SJCRH30 (cell line): ENCODE measurements around the gene FBXW12. TPM values are rescaled to one million over a fixed set of nuclear protein-coding genes. Genes with fewer than 3 reads are reported as not detected.

ENCODE experiments used
- DNase-seq, 2 experiments: peaks; one replicate each; pipeline ENCODE4 v3.0.0-alpha.2; 2015 to 2020
- H3K27ac ChIP-seq: fragments of 250-450 bp; sonication (Bioruptor Pico); 2 replicates; pipeline ENCODE4 v1.5.1; 2020; ENCODE audit warnings: mild to moderate bottlenecking, moderate library complexity
- H3K27me3 ChIP-seq: fragments of 250-450 bp; sonication (Bioruptor Pico); 2 replicates; pipeline ENCODE4 v1.5.1; 2020; ENCODE audit warnings: mild to moderate bottlenecking, moderate library complexity
- H3K36me3 ChIP-seq: fragments of 250-450 bp; sonication (Bioruptor Pico); 2 replicates; pipeline ENCODE4 v1.5.1; 2020; ENCODE audit warnings: mild to moderate bottlenecking, moderate library complexity
- H3K4me1 ChIP-seq: fragments of 250-450 bp; sonication (Bioruptor Pico); 2 replicates; pipeline ENCODE4 v1.5.1; 2020; ENCODE audit warnings: mild to moderate bottlenecking, moderate library complexity
- H3K4me3 ChIP-seq: fragments of 250-450 bp; sonication (Bioruptor Pico); 2 replicates; pipeline ENCODE4 v1.5.1; 2020; ENCODE audit warnings: mild to moderate bottlenecking, moderate library complexity
- H3K9me3 ChIP-seq: fragments of 250-450 bp; sonication (Bioruptor Pico); replicated peaks from 2 replicates; pipeline ENCODE4 v1.5.1; 2020; ENCODE audit warnings: mild to moderate bottlenecking, moderate library complexity
- total RNA-seq: library from RNA; depleted of rRNA; stranded (reverse); fragments of >200 nt; shearing (Covaris generic); gene quantifications from 2 replicates; pipeline ENCODE4 v1.2.3, GENCODE V29; 2014

Gene FBXW12
- total RNA-seq, 1 experiment from 2014 or later = 0.30 TPM

DNA sequence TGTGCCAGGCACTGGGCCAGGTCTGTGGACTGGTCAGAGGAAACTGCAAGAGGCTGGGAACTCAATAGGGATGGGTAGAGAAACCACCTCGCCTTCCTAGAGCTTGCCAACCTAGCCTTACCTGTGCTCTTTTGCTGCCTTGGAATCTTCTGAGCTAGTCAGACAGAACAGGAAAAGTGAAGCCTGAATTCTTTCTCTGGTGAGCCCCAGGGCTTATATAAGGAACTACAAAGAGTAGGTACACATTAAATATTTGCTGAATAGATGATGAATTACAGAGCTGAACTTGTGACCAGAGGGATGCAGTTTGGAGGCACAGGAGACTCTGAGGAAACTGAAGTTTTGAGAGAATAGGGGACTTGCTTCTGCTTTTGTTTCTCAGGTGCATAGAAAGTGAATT, 15.6 kb upstream of the FBXW12 start:
- no peaks in the 10 kb centered on the region for H3K36me3 ChIP-seq
- H3K27me3 ChIP-seq = no peaks in the 10 kb centered on the region
- H3K9me3 ChIP-seq = no peaks in the 10 kb centered on the region
- H3K4me3 ChIP-seq = no peak overlapping the region
- H3K4me1 ChIP-seq = no peaks in the 10 kb centered on the region
- no peak overlapping the region for H3K27ac ChIP-seq
- no peak for DNase-seq

DNA sequence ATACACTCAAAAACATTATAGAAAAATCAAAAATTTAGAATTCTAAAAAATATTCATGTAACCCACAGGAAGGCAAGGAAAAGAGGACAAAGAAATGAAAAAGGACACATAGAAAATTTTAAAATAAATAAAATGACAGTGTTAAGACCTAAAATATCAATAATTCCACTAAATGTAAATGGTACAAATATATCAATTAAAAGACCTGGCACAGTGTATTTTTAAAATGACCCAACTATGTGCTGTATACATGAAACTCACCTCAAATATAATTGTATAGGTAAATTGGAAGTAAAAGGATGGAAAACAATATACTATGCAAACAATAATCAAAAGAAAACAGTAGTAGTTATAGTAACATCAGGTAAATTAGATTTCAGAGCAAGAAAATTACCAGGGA, 10.1 kb upstream of the FBXW12 start:
- Histone ChIP-seq H3K4me1 (peaks cover 2% of the 10 kb centered on the region; the same call in 1 of the 2 replicates), H3K4me3 (no peak overlapping the region), H3K27ac (no peak overlapping the region), H3K27me3 (no peaks in the 10 kb centered on the region), H3K36me3 (no peaks in the 10 kb centered on the region), H3K9me3 (0 out of 2 replicates have a peak, but pooled peaks cover 5% of the 10 kb centered on the region)
- no peak for DNase-seq

DNA sequence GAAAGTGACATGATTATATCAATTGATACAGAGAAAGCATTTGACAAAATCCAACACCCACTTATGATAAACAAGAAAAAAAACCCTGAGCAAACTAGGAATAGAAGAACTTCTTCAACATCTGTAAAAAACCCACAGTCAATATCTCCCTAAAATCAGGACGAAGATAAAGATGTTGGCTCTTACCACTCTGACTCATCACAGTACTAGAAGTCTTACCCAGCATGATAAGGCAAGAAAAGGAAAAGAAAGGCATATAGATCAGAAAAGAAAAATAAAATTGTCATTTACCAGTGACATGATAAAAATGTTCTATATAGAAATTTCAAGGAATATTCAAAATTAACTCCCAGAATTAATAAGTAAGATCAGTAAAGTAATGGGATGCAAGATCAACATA, 7.2 kb upstream of the FBXW12 start:
- no peak overlapping the region for H3K27ac ChIP-seq
- no peak for DNase-seq

DNA sequence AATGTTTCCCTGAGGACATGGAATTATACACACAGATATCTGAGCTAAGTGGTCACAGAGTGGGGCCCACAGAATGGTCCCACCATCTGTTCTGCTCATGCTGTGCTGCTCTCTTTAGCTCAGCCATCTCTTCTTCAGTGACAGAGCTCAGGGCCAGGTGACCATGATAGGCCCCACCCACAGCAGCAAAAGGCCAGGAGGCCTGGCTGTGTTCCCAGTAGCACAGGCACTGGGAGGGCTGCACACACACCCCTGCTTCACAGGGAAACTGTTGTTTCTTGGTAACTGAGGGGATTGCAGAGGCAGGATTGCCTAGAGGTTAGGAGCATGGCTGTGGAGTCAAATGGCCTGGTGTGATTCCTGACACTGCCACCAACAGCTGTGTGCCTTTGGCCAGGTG, 4.8 kb upstream of the FBXW12 start:
- Histone ChIP-seq H3K4me1 (peaks cover 9% of the 10 kb centered on the region; the same call in 1 of the 2 replicates), H3K27me3 (no peaks in the 10 kb centered on the region), H3K36me3 (no peaks in the 10 kb centered on the region), H3K27ac (no peak overlapping the region), H3K9me3 (0 out of 2 replicates have a peak, but pooled peaks cover 1% of the 10 kb centered on the region), H3K4me3 (no peak overlapping the region)
- DNase-seq = peak; percentile 75 to 83

More for the DNA sequence above, 7.2 kb upstream of the FBXW12 start:
- H3K9me3 ChIP-seq = 0 out of 2 replicates have a peak, but pooled peaks cover 5% of the 10 kb centered on the region
- H3K36me3 ChIP-seq = no peaks in the 10 kb centered on the region
- peaks cover 9% of the 10 kb centered on the region; the same call in 1 of the 2 replicates for H3K4me1 ChIP-seq
- no peak overlapping the region for H3K4me3 ChIP-seq
- H3K27me3 ChIP-seq = no peaks in the 10 kb centered on the region

DNA sequence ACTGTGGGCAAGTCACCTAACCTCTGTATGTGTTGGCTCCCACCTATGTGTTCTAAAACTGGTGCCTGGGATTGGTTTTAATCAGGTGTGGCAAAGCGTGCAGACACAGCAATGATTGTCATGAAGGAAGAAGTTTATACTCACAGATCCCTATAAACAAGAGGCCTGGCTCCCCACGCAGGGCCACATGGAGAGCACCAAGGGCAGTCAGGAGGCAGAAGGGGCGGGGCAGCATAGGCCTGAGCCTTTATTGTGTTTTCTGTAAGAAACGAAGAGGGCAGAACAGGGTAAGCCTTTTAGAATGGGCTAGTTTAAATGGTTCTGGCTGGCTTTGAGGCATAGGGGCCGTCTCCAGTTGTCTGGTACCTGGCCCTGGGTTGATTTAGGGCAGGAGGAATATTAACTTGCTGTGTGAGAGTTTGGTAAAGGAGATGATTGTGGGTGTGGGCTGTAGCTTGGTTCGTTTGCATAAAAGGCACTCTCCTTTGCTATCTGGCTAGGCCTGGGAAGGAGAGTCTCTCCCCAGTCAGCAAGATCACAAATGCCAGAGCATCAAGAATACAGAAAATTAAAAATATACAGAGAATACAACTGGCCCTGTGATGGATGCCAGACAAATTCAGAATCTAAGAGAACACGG, 2.2 kb upstream of the FBXW12 start:
- DNase-seq = no peak
- Histone ChIP-seq H3K9me3 (no peaks in the 10 kb centered on the region), H3K4me3 (no peak overlapping the region), H3K27ac (no peak overlapping the region), H3K36me3 (no peaks in the 10 kb centered on the region), H3K27me3 (no peaks in the 10 kb centered on the region), H3K4me1 (peaks cover 9% of the 10 kb centered on the region; the same call in 1 of the 2 replicates)

DNA sequence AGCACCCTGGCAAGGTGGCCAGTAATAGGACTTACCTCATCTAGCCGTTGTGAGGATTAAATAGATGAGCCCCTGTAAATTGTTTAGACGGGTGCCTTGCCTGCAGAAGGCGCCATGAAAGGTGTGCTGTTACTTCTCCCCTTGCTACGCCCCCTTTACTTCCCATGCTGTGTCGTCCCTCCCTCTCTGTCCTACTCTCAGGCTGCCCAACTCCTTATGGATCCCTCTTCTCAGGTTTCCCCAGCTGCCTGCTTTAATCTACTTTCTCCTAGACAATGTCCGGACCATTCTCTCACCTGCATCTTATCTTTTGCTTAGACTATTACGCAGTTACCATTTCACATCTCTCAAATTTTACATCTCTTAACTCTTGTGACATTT, 1.7 kb upstream of the FBXW12 start:
- H3K9me3 ChIP-seq = no peaks in the 10 kb centered on the region
- no peak overlapping the region for H3K27ac ChIP-seq
- peaks cover 9% of the 10 kb centered on the region; the same call in 1 of the 2 replicates for H3K4me1 ChIP-seq
- H3K27me3 ChIP-seq = no peaks in the 10 kb centered on the region
- H3K36me3 ChIP-seq = no peaks in the 10 kb centered on the region
- no peak overlapping the region for H3K4me3 ChIP-seq
- peak in 1 of 2 experiments; percentile 33 for DNase-seq

DNA sequence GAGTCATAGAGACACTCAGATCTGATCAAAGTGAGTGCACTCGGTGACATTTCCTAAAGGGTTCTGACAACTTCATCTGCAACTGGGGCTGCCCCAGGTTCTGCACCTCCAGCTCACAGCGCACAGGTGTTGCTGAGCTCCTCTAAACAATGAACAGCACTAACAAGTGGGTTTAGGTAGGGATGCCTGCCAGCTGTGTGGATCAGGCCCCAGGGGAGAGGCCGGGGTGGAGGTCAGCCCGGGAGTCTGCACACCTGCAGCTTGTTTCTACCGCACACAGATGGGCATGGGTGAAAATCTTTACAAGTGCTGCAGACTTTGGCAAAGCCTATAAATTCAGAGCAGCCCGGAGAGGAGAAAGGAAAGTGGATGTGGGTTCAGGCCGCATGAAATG, 355 bp downstream of the FBXW12 start:
- H3K4me3 ChIP-seq = no peak overlapping the region
- peaks cover 2% of the 10 kb centered on the region; the same call in 1 of the 2 replicates for H3K4me1 ChIP-seq
- 0 out of 2 replicates have a peak, but pooled peaks cover 2% of the 10 kb centered on the region for H3K9me3 ChIP-seq
- no peaks in the 10 kb centered on the region for H3K36me3 ChIP-seq
- no peak for DNase-seq
- no peak overlapping the region for H3K27ac ChIP-seq
- no peaks in the 10 kb centered on the region for H3K27me3 ChIP-seq

DNA sequence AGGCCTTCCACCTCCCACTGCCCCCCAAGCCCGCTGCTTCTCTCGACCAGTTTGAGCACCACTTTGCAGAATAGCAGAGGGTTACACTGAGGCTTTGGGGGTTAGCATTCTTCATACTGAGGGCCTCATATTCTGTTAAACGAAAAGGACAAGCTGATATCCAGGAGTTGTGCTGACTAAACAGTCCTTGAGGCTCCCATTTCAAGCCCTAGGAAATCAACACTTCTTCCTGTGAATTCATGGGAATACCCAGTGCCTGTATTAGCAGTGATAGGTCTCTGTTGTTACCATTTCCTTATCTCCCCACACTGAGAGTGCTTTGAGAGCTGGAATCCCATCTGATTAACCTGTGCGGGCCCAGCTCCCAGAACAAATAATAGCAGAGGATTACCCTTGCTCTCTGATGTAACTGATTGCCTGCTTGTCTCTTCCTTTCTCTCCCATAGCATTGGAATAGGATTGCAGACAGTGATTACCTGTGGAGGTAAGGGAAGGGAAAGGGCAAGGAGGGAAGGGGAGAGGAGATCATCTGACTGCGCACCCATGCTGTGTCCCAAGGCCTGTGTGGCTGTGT, 930 bp downstream of the FBXW12 start:
- no peak for DNase-seq
- H3K27me3 ChIP-seq = no peaks in the 10 kb centered on the region
- H3K4me1 ChIP-seq = no peaks in the 10 kb centered on the region
- no peak overlapping the region for H3K4me3 ChIP-seq
- no peaks in the 10 kb centered on the region for H3K36me3 ChIP-seq
- H3K9me3 ChIP-seq = 0 out of 2 replicates have a peak, but pooled peaks cover 2% of the 10 kb centered on the region
- no peak overlapping the region for H3K27ac ChIP-seq

DNA sequence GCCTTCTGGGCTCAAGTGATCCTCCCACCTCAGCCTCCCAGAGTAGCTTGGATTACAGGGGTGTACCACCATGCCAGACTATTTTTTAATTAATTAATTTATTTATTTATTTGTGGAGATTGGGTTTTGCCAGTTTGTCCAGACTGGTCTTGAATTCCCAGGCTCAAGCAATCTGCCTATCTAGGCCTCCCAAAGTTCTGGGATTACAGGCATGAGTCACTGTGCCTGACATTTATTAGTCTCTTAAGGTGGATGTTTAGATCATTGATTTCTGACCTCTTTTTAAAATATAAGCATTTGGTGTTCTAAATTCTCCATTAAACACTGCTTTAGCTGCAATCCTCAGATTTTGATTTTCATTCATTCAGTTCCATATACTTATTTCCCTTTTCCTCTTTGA, 15.6 kb downstream of the FBXW12 start:
- Histone ChIP-seq H3K36me3 (no peaks in the 10 kb centered on the region), H3K9me3 (0 out of 2 replicates have a peak, but pooled peaks cover 3% of the 10 kb centered on the region), H3K27ac (no peak overlapping the region)

DNA sequence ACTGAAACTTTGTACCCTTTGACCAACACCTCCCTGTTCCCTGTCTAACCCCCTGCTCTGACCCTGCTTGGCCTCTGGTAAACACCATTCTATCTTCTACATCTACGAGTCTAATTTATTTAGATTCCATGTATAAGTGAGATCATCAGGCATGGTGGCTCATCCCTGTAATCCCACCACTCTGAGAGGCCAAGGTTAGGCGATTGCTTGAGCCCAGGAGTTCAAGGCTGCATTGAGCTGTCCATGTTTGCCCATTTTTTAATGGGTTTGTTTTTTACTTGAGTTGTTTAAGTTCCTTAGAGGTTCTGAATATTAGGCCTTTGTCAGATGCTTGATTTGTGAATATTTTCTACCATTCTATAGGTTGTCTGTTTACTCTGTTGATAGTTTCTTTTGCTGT, 16.9 kb downstream of the FBXW12 start:
- H3K4me3 ChIP-seq = no peak overlapping the region
- 0 out of 2 replicates have a peak, but pooled peaks cover 3% of the 10 kb centered on the region for H3K9me3 ChIP-seq
- H3K27ac ChIP-seq = no peak overlapping the region
- H3K4me1 ChIP-seq = no peaks in the 10 kb centered on the region
- no peaks in the 10 kb centered on the region for H3K36me3 ChIP-seq
- DNase-seq = no peak
- H3K27me3 ChIP-seq = no peaks in the 10 kb centered on the region

More for the DNA sequence above, 15.6 kb downstream of the FBXW12 start:
- Histone ChIP-seq H3K4me3 (no peak overlapping the region), H3K27me3 (no peaks in the 10 kb centered on the region), H3K4me1 (no peaks in the 10 kb centered on the region)
- DNase-seq = no peak

DNA sequence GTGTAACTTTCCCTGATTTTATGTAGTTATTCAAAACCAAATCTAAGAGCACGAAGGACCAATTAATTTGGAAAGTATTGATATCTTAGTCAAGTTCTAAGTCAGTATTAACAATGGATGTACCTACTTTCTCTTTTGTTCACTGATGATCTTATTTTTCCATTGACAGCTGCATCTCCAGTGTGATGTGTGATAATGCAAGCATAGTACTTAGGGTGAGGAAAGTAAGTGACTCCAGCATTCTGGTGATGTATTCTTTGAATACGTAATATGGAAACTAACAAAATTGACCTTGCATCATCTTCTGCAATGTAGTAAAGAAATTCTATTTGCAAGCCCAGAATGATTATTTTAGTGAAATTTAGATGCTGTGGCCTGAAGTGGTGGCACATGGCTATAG, 22.4 kb downstream of the FBXW12 start:
- H3K4me3 ChIP-seq = no peak overlapping the region
- H3K36me3 ChIP-seq = no peaks in the 10 kb centered on the region
- no peaks in the 10 kb centered on the region for H3K4me1 ChIP-seq
- H3K27me3 ChIP-seq = no peaks in the 10 kb centered on the region
- H3K27ac ChIP-seq = no peak overlapping the region
- no peak for DNase-seq
- H3K9me3 ChIP-seq = 0 out of 2 replicates have a peak, but pooled peaks cover 3% of the 10 kb centered on the region

DNA sequence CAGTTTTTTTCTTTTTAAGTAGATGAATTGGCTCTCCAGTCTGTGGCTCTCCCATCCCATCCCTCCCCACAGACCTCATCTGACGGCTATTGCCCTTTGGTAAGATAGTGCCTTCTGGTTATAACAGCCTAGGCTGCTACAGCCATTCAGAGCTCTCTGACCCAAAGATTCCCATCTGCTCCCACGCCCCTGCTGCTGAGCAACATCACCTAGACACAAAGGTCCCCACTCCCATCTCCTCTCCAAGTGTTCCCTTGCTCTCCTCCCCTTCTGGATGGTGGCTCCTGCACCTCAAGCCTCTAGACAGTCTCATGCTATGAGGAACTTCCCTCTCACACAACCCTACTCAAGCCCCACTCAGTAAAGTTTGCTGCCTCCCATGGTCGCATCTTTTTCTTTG, 23.7 kb downstream of the FBXW12 start:
- Histone ChIP-seq H3K27me3 (no peaks in the 10 kb centered on the region), H3K4me1 (no peaks in the 10 kb centered on the region), H3K36me3 (no peaks in the 10 kb centered on the region), H3K9me3 (0 out of 2 replicates have a peak, but pooled peaks cover 3% of the 10 kb centered on the region), H3K27ac (no peak overlapping the region), H3K4me3 (no peak overlapping the region)
- DNase-seq = no peak

DNA sequence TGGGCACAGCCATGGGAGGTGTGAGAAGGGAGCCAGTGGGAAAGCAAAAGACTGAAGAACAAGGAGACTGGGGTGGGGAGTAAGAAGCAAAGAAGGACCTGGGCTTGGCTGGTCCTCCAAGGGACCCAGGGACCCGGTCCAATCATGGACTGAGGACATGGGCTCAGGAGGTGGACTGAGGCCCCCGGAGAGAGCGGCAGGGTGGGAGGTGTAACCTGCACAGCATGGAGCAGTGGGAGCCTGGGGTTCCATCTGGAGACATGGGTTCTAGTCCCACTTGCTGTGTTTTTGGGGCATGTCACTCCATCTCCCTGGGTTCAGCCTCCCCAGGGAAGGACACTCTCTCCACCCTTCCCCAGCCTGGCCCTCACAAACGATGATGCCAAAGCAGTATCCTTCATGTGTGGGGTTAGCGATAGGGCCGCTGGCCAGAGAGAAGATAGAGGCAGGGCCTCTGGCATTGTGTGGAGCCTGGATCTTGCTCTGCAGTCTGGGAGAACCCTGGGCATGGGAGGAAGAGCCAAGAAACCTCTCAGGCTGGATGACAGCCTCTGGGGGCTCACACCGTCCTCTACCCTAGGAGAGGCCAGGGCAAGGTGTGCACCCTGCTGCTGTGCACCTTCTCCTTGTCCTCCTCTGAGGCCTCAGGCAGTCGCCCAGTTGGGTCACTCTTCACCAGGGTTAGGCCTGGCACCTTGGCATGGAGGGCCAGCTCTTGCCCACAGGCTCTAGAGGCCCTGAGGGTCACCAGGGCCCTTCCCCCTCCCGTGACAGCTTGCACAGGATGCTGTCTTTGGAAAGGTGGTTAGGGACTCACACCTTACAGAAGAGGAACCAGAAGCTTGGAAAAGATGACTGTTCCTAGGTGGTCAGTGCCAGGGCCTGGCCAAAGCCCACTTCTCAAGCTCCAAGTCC, 26.0 kb downstream of the FBXW12 start:
- Histone ChIP-seq H3K4me3 (no peak overlapping the region), H3K36me3 (peaks cover 2% of the 10 kb centered on the region), H3K4me1 (peaks cover 4% of the 10 kb centered on the region; the same call in 1 of the 2 replicates), H3K27ac (no peak overlapping the region), H3K27me3 (no peaks in the 10 kb centered on the region), H3K9me3 (no peaks in the 10 kb centered on the region)
- DNase-seq = no peak

DNA sequence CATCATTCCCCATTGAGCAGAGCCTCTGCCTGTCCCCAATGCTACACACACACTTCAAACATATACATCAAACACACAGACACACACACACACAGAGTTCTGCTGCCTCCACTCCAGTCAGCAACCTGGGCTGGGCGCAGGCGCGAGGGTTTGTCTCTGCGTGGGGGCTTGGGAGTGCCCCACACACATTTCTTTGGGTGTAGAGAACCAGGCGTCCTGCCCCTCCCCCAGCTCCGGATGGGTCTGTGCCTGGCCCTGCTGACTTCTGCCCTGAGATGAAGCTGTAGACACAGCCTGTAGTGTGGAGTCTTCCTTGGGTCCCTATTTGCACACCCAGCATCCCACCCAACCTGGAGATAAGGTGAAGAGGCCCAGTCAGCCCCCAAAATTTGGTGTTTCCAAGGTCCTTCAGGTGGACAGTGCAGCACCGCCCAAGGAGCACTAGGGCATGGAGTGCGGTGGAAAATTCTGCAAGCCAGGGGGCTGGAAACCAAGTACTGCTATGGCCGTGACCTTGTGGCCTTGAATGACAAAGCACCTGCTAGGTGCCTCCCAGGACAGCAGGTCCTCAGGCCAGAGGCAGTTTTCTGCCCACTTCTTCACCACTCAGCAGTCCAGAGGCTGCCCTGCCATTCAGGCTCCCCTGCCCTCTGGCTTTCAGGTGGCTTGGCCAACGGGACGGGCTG, 26.8 kb downstream of the FBXW12 start:
- H3K27ac ChIP-seq = no peak overlapping the region

More for the DNA sequence above, 26.8 kb downstream of the FBXW12 start:
- Histone ChIP-seq H3K4me3 (no peak overlapping the region), H3K36me3 (peaks cover 3% of the 10 kb centered on the region), H3K27me3 (no peaks in the 10 kb centered on the region), H3K9me3 (no peaks in the 10 kb centered on the region), H3K4me1 (peaks cover 4% of the 10 kb centered on the region; the same call in 1 of the 2 replicates)
- DNase-seq = no peak
